ENCODE results near the gene LSP1. TPM values are rescaled to one million over a fixed set of nuclear protein-coding genes. Genes with fewer than 3 reads are reported as not detected.

Gene LSP1
- polyA plus RNA-seq, 1 donor from 2014 or later, result not detected

DNA sequence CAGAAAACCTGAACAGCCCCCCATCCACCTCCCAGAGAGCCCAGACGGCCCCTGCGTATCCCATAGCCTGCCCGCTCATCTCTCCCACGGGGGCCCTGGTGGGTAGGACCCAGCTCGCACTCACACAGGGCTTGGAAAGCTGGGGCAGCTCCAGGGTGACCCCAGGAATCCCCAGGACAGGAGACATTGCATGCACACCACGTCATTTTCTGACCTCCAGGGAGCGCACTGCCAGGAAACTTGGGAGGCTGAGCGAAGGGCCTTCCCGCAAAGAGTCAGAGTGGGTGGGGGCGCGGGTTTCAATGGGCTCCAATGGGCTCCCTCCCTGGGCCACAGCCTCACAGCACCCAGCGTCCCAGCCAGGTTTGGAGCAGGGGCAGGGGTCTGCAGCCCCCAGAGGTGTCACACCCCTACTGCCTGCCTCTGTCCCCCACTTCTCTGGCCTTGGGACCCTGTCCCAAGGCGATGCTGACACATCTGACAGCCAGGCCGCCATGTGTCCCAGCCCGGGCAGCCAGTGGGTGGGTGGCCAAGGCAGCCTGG is 26.3 kb upstream of the LSP1 start:
- no peak overlapping the region for H2AFZ ChIP-seq (ENCODE audit: low read depth, low read length)
- H3K9ac ChIP-seq (ENCODE audit: low read length), result no peak overlapping the region
- no peak overlapping the region for H3K4me3 ChIP-seq (ENCODE audit: low read length)
- no peaks in the 10 kb centered on the region for H3K9me2 ChIP-seq (ENCODE audit: insufficient read depth, low read length)
- H3K27me3 ChIP-seq (ENCODE audit: insufficient read depth, low read depth, low read length), result no peaks in the 10 kb centered on the region
- no peak overlapping the region for H3K4me2 ChIP-seq (ENCODE audit: low read length)
- H3K9me3 ChIP-seq (ENCODE audit: low read length), result no peaks in the 10 kb centered on the region
- H4K20me1 ChIP-seq (ENCODE audit: insufficient read depth), result no peaks in the 10 kb centered on the region
- H3K79me2 ChIP-seq (replicated peaks; ENCODE audit: insufficient read depth, low read length), result no peaks in the 10 kb centered on the region
- no peak overlapping the region for H3K27ac ChIP-seq (ENCODE audit: low read length)
- H3F3A ChIP-seq (ENCODE audit: insufficient read depth, low read length, poor library complexity, severe bottlenecking), result no peaks in the 10 kb centered on the region
- H3K36me3 ChIP-seq (ENCODE audit: insufficient read depth, low read length), result no peaks in the 10 kb centered on the region
- TF ChIP-seq, protein P1, sequence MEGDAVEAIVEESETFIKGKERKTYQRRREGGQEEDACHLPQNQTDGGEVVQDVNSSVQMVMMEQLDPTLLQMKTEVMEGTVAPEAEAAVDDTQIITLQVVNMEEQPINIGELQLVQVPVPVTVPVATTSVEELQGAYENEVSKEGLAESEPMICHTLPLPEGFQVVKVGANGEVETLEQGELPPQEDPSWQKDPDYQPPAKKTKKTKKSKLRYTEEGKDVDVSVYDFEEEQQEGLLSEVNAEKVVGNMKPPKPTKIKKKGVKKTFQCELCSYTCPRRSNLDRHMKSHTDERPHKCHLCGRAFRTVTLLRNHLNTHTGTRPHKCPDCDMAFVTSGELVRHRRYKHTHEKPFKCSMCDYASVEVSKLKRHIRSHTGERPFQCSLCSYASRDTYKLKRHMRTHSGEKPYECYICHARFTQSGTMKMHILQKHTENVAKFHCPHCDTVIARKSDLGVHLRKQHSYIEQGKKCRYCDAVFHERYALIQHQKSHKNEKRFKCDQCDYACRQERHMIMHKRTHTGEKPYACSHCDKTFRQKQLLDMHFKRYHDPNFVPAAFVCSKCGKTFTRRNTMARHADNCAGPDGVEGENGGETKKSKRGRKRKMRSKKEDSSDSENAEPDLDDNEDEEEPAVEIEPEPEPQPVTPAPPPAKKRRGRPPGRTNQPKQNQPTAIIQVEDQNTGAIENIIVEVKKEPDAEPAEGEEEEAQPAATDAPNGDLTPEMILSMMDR (IDR thresholded peaks at IDR 0.05; ENCODE audit: poor library complexity, severe bottlenecking), result no peak
- no peak for TF ChIP-seq MXI1 (conservative IDR thresholded peaks at IDR 0.05; ENCODE audit: poor library complexity, severe bottlenecking)
- TF ChIP-seq RAD21 (conservative IDR thresholded peaks at IDR 0.05), result no peak
- no peak for TF ChIP-seq SMC3 (conservative IDR thresholded peaks at IDR 0.05; ENCODE audit: poor library complexity)

DNA sequence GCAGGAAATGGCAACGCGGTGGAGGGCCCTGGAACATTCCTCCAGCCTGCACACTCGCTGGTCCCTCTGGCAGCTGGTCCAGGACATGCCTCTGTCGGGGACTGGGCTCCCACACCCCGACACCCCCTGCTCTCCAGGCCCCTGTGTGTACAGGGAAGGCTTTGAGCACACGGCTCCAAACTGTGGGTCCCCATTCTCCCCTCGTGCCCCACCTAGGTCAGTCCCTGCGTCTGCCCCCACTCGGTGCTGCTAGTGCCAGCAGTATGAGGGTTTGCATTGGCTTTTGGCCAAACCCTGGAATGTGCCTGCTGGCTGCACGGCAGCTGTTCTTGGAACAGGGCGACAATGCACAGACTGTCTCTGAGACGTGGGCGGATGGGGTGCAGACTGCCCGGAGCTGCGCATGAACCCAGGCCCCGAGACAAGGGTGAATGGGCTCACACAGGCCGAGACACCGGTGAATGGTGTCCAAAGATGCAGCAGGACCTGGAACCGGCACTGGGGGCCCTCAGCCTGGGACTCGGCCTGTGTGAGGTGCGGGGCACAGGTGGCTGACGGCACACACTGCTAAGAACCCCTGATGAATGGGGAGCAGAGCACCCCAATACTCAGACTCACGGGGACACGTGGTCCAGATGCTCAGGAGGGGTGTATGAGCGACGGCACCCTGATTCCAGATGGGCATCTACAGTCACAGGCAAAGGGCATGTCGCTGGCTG is 25.6 kb upstream of the LSP1 start:
- Histone ChIP-seq H4K20me1 (ENCODE audit: insufficient read depth) (no peaks in the 10 kb centered on the region), H3K36me3 (ENCODE audit: insufficient read depth, low read length) (no peaks in the 10 kb centered on the region), H3K27ac (ENCODE audit: low read length) (no peak overlapping the region), H3K79me2 (replicated peaks; ENCODE audit: insufficient read depth, low read length) (no peaks in the 10 kb centered on the region), H3K9me2 (ENCODE audit: insufficient read depth, low read length) (no peaks in the 10 kb centered on the region), H3K9ac (ENCODE audit: low read length) (no peak overlapping the region), H2AFZ (ENCODE audit: low read depth, low read length) (no peak overlapping the region), H3K9me3 (ENCODE audit: low read length) (no peaks in the 10 kb centered on the region), H3K27me3 (ENCODE audit: insufficient read depth, low read depth, low read length) (no peaks in the 10 kb centered on the region), H3K4me3 (ENCODE audit: low read length) (no peak overlapping the region), H3K4me2 (ENCODE audit: low read length) (no peak overlapping the region), H3F3A (ENCODE audit: insufficient read depth, low read length, poor library complexity, severe bottlenecking) (no peaks in the 10 kb centered on the region)
- TF ChIP-seq EZH2 (IDR thresholded peaks at IDR 0.05; ENCODE audit: borderline replicate concordance, insufficient read depth, low read length, poor library complexity, severe bottlenecking) (no peak), POLR2AphosphoS5 (IDR thresholded peaks at IDR 0.05) (no peak), RAD21 (conservative IDR thresholded peaks at IDR 0.05) (no peak), TAF1 (IDR thresholded peaks at IDR 0.05; ENCODE audit: low read depth) (no peak), MXI1 (conservative IDR thresholded peaks at IDR 0.05; ENCODE audit: poor library complexity, severe bottlenecking) (no peak), EP300 (conservative IDR thresholded peaks at IDR 0.05; ENCODE audit: poor library complexity, severe bottlenecking) (no peak), SMC3 (conservative IDR thresholded peaks at IDR 0.05; ENCODE audit: poor library complexity) (no peak)
- TF ChIP-seq, protein P1 (IDR thresholded peaks at IDR 0.05; ENCODE audit: poor library complexity, severe bottlenecking), result no peak
- TF ChIP-seq, protein P2, sequence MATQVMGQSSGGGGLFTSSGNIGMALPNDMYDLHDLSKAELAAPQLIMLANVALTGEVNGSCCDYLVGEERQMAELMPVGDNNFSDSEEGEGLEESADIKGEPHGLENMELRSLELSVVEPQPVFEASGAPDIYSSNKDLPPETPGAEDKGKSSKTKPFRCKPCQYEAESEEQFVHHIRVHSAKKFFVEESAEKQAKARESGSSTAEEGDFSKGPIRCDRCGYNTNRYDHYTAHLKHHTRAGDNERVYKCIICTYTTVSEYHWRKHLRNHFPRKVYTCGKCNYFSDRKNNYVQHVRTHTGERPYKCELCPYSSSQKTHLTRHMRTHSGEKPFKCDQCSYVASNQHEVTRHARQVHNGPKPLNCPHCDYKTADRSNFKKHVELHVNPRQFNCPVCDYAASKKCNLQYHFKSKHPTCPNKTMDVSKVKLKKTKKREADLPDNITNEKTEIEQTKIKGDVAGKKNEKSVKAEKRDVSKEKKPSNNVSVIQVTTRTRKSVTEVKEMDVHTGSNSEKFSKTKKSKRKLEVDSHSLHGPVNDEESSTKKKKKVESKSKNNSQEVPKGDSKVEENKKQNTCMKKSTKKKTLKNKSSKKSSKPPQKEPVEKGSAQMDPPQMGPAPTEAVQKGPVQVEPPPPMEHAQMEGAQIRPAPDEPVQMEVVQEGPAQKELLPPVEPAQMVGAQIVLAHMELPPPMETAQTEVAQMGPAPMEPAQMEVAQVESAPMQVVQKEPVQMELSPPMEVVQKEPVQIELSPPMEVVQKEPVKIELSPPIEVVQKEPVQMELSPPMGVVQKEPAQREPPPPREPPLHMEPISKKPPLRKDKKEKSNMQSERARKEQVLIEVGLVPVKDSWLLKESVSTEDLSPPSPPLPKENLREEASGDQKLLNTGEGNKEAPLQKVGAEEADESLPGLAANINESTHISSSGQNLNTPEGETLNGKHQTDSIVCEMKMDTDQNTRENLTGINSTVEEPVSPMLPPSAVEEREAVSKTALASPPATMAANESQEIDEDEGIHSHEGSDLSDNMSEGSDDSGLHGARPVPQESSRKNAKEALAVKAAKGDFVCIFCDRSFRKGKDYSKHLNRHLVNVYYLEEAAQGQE (IDR thresholded peaks at IDR 0.05; ENCODE audit: borderline replicate concordance), result no peak

Measured in neural cell (in vitro differentiated cells).